Naive thymus-derived CD8-positive, alpha-beta T cell (primary cell): Measurements from ENCODE around the gene STX4. TPM values are rescaled to one million over a fixed set of nuclear protein-coding genes. Genes with fewer than 3 reads are reported as not detected.

Source experiments
- ATAC-seq, 2 donors: fragments of 150-1000 bp; cut with Tn5 transposase in 1 of 2; sonication (Bioruptor Pico), chemical (Tn5 transposase) in 1 of 2; 1 replicate in 1 of 2; 2 replicates in 1 of 2; pipeline ENCODE4 v1.10.0; 2021; ENCODE audit warnings: mild to moderate bottlenecking in 2 of 2, moderate library complexity in 2 of 2
- POLR2A ChIA-PET: fragments of 350-600 bp; sonication (Branson Sonifier 250); formaldehyde crosslinking; loops from one replicate; lab custom pipeline; 2021; ENCODE audit warnings: antibody characterized with exemption; lab: Charles Lee
- DNase-seq, 10 donors: peaks; one replicate each; pipeline versions ENCODE4 v3.0.0 to v3.0.0-alpha.2; 2020 to 2022
- H3K27ac Mint-ChIP-seq, 10 donors: one replicate each; pipeline ENCODE4 v1.8.0; 2020 to 2022; ENCODE audit warnings: mild to moderate bottlenecking in 10 of 10, mixed read lengths in 10 of 10, moderate library complexity in 4 of 10, inconsistent platforms in 1 of 10
- H3K27me3 Mint-ChIP-seq, 5 donors: one replicate each; pipeline ENCODE4 v1.8.0; 2021 to 2022; ENCODE audit warnings: mixed read lengths in 5 of 5
- H3K36me3 Mint-ChIP-seq, 3 donors: one replicate each; pipeline ENCODE4 v1.8.0; 2020 to 2022; ENCODE audit warnings: mixed read lengths in 3 of 3, mild to moderate bottlenecking in 2 of 3, inconsistent platforms in 1 of 3
- H3K4me1 Mint-ChIP-seq, 4 donors: one replicate each; pipeline ENCODE4 v1.8.0; 2021 to 2022; ENCODE audit warnings: mixed read lengths in 4 of 4
- H3K4me3 Mint-ChIP-seq, 10 donors: one replicate each; pipeline ENCODE4 v1.8.0; 2020 to 2022; ENCODE audit warnings: mild to moderate bottlenecking in 10 of 10, mixed read lengths in 10 of 10, moderate library complexity in 6 of 10, inconsistent platforms in 1 of 10
- H3K9me3 Mint-ChIP-seq, 9 donors: one replicate each; pipeline ENCODE4 v1.8.0; 2020 to 2022; ENCODE audit warnings: mixed read lengths in 9 of 9, mild to moderate bottlenecking in 3 of 9, inconsistent platforms in 1 of 9, moderate library complexity in 1 of 9
- polyA plus RNA-seq, 3 donors: library from polyadenylated mRNA; unstranded; fragments of 300-500 nt; fragmentation: Illumina TruSeq; gene quantifications; one replicate each; pipeline ENCODE4 v1.2.3, GENCODE V29; 2021
- total RNA-seq, 8 experiments: library from RNA in 2 of 8; stranded (reverse) in 2 of 8; gene quantifications; one replicate each; pipeline ENCODE4 v1.2.3 and lab custom pipeline; 2021 to 2026

The STX4 gene
- total RNA-seq = 100 to 1,000 TPM in 1 of 2 experiments, 10 to 100 TPM in 1; 97.9 to 100 TPM
- 10 to 100 TPM; 23.2 to 31.3 (median 23.7) TPM for polyA plus RNA-seq
- total RNA-seq (lab: John Stamatoyannopoulos, UW) = 42.3 to 78.4 (median 58.8) reads per million in 6 experiments

GRCh38 chr16:31032736-31033708 is at the start of gene STX4:
TSS of gene STX4 (plus strand) at chr16:31033558. CDS start at chr16:31033806, 248 bp downstream.
- POLR2A ChIA-PET = interaction anchor here (0.5 to 3.6 kb wide), 7 partner anchors 41 to 521 kb away, joined by 3 to 26 read pairs (median 6); partner anchors contain the start of genes FUS, KAT8, ZNF646 and ZNF668
- H3K9me3 Mint-ChIP-seq = no peaks in the 10 kb centered on the region
- peaks cover 0 to 3% (median 0%) of the 10 kb centered on the region in 5 donors for H3K27me3 Mint-ChIP-seq
- peak within 1 kb of the TSS; percentile 95 to 100 (median 98) for H3K4me3 Mint-ChIP-seq
- peak; percentile 92 to 99 (median 97) for DNase-seq
- H3K4me1 Mint-ChIP-seq = peaks cover 16 to 39% (median 34%) of the 10 kb centered on the region in 4 donors
- H3K36me3 Mint-ChIP-seq = peaks cover 0 to 24% (median 0%) of the 10 kb centered on the region in 3 donors
- peak within 1 kb of the TSS; percentile 93 to 100 (median 99) for H3K27ac Mint-ChIP-seq
- ATAC-seq = peak; percentile 77 to 84

GRCh38 chr16:30983898-30984610 is 49.3 kb upstream of the STX4 start:
- no peaks in the 10 kb centered on the region for H3K9me3 Mint-ChIP-seq
- ATAC-seq = peak in 1 of 2 donors; percentile 9
- H3K27me3 Mint-ChIP-seq = no peaks in the 10 kb centered on the region
- H3K4me3 Mint-ChIP-seq = no peak overlapping the region
- peaks cover 0 to 32% (median 4%) of the 10 kb centered on the region in 3 donors for H3K36me3 Mint-ChIP-seq
- no peak for DNase-seq
- peaks cover 0 to 4% (median 1%) of the 10 kb centered on the region in 4 donors for H3K4me1 Mint-ChIP-seq
- POLR2A ChIA-PET = interaction anchor here (0.5 to 1.9 kb wide), 5 partner anchors 10 to 461 kb away, joined by 3 to 5 read pairs (median 4); no protein-coding TSS in a partner anchor
- H3K27ac Mint-ChIP-seq = no peak overlapping the region

GRCh38 chr16:30984669-30985400 is 48.5 kb upstream of the STX4 start, which contains the start of gene HSD3B7:
TSS of gene HSD3B7 (plus strand) at chr16:30985207. CDS start at chr16:30985659, 452 bp downstream.
- peak; percentile 51 to 87 (median 75) for DNase-seq
- Mint-ChIP-seq H3K4me1 (peaks cover 0 to 4% (median 1%) of the 10 kb centered on the region in 4 donors), H3K27me3 (no peaks in the 10 kb centered on the region), H3K4me3 (no peak within 1 kb of the TSS), H3K36me3 (peaks cover 0 to 32% (median 4%) of the 10 kb centered on the region in 3 donors), H3K27ac (peak within 1 kb of the TSS in 1 of 10 donors; percentile 49), H3K9me3 (no peaks in the 10 kb centered on the region)
- POLR2A ChIA-PET = interaction anchor here (0.5 to 1.9 kb wide), 8 partner anchors 9 to 460 kb away, joined by 3 to 6 read pairs (median 4); partner anchors contain the start of genes ZNF646 and ZNF668
- peak; percentile 75 to 90 for ATAC-seq

GRCh38 chr16:30985401-30986128 is 47.8 kb upstream of the STX4 start:
- POLR2A ChIA-PET = interaction anchor here (0.6 to 1.7 kb wide), 5 partner anchors 8 to 187 kb away, joined by 3 to 6 read pairs (median 3); partner anchors contain the start of genes ZNF646 and ZNF668
- H3K27ac Mint-ChIP-seq = peak overlapping the region in 1 of 10 donors; percentile 49
- ATAC-seq = peak in 1 of 2 donors; percentile 29

GRCh38 chr16:30986129-30986991 is 47.0 kb upstream of the STX4 start:
- no peaks in the 10 kb centered on the region for H3K9me3 Mint-ChIP-seq
- peaks cover 0 to 4% (median 2%) of the 10 kb centered on the region in 4 donors for H3K4me1 Mint-ChIP-seq
- H3K4me3 Mint-ChIP-seq = no peak overlapping the region
- no peak for ATAC-seq
- DNase-seq = no peak
- peak overlapping the region in 1 of 10 donors; percentile 46 for H3K27ac Mint-ChIP-seq
- POLR2A ChIA-PET = interaction anchor here (0.6 to 1.7 kb wide), 2 partner anchors 9 to 156 kb away, joined by 3 to 6 read pairs; no protein-coding TSS in a partner anchor
- peaks cover 0 to 18% (median 2%) of the 10 kb centered on the region in 3 donors for H3K36me3 Mint-ChIP-seq
- no peaks in the 10 kb centered on the region for H3K27me3 Mint-ChIP-seq

More at GRCh38 chr16:30985401-30986128, 47.8 kb upstream of the STX4 start:
- Mint-ChIP-seq H3K4me1 (peaks cover 0 to 4% (median 1%) of the 10 kb centered on the region in 4 donors), H3K27me3 (no peaks in the 10 kb centered on the region), H3K36me3 (peaks cover 0 to 25% (median 2%) of the 10 kb centered on the region in 3 donors), H3K9me3 (no peaks in the 10 kb centered on the region), H3K4me3 (no peak overlapping the region)
- no peak for DNase-seq

- Mint-ChIP-seq H3K27ac (peak overlapping the region in 1 of 10 donors; percentile 37), H3K27me3 (no peaks in the 10 kb centered on the region), H3K4me1 (peaks cover 0 to 4% (median 1%) of the 10 kb centered on the region in 4 donors), H3K9me3 (no peaks in the 10 kb centered on the region), H3K4me3 (no peak overlapping the region), H3K36me3 (peaks cover 0 to 8% (median 0%) of the 10 kb centered on the region in 3 donors)
- POLR2A ChIA-PET = no interaction called here
- DNase-seq (no peak), ATAC-seq (no peak)
These were observed 45.7 kb upstream of the STX4 start for GRCh38 chr16:30987581-30988190.

GRCh38 chr16:30989469-30990047 is 43.8 kb upstream of the STX4 start:
- Mint-ChIP-seq H3K27me3 (no peaks in the 10 kb centered on the region), H3K4me3 (no peak overlapping the region), H3K9me3 (no peaks in the 10 kb centered on the region), H3K4me1 (peaks cover 0 to 3% (median 2%) of the 10 kb centered on the region in 4 donors), H3K27ac (no peak overlapping the region), H3K36me3 (no peaks in the 10 kb centered on the region)
- no peak for ATAC-seq
- no peak for DNase-seq
- POLR2A ChIA-PET = interaction anchor here (0.6 kb wide), 1 partner anchor 79 kb away, joined by 4 read pairs; no protein-coding TSS in a partner anchor

GRCh38 chr16:30990105-30990504 is 43.3 kb upstream of the STX4 start:
- POLR2A ChIA-PET = no interaction called here
- Mint-ChIP-seq H3K27me3 (no peaks in the 10 kb centered on the region), H3K36me3 (no peaks in the 10 kb centered on the region), H3K4me1 (peaks cover 0 to 4% (median 2%) of the 10 kb centered on the region in 4 donors), H3K9me3 (no peaks in the 10 kb centered on the region), H3K27ac (no peak overlapping the region), H3K4me3 (no peak overlapping the region)
- ATAC-seq (no peak), DNase-seq (no peak)

GRCh38 chr16:30991052-30991451 is 42.3 kb upstream of the STX4 start:
- H3K27ac Mint-ChIP-seq = no peak overlapping the region
- no peak for ATAC-seq
- H3K27me3 Mint-ChIP-seq = no peaks in the 10 kb centered on the region
- H3K9me3 Mint-ChIP-seq = no peaks in the 10 kb centered on the region
- H3K36me3 Mint-ChIP-seq = no peaks in the 10 kb centered on the region
- DNase-seq = no peak
- no peak overlapping the region for H3K4me3 Mint-ChIP-seq
- peaks cover 0 to 4% (median under 1%) of the 10 kb centered on the region in 4 donors for H3K4me1 Mint-ChIP-seq
- POLR2A ChIA-PET = no interaction called here
